Measurements from ENCODE around the gene TTC28. TPM values are rescaled to one million over a fixed set of nuclear protein-coding genes. Genes with fewer than 3 reads are reported as not detected.

The TTC28 gene
- total RNA-seq, 1 experiment from 2014 or later: 0.24 TPM

DNA sequence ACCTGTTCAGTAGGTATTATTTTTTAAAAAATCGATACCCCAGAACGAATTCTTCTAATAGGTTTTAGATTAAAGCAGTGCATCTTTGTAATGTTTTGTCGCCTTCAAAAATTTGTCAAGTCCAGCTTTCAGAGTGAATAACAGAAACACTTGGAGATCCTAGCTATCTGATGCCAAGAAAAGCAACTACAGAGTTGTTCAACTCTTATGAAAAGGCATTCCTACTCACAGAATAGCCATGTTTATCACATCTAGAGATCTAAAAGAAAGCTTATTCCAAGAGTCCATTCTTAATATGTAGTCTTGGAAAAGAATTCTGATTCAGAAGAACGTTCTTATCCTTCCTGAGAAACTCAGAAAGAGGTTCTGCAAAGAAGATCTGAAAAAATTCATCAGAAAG lies 268.5 kb downstream of the TTC28 start:
- no peak for DNase-seq (ENCODE audit: low read depth)

DNA sequence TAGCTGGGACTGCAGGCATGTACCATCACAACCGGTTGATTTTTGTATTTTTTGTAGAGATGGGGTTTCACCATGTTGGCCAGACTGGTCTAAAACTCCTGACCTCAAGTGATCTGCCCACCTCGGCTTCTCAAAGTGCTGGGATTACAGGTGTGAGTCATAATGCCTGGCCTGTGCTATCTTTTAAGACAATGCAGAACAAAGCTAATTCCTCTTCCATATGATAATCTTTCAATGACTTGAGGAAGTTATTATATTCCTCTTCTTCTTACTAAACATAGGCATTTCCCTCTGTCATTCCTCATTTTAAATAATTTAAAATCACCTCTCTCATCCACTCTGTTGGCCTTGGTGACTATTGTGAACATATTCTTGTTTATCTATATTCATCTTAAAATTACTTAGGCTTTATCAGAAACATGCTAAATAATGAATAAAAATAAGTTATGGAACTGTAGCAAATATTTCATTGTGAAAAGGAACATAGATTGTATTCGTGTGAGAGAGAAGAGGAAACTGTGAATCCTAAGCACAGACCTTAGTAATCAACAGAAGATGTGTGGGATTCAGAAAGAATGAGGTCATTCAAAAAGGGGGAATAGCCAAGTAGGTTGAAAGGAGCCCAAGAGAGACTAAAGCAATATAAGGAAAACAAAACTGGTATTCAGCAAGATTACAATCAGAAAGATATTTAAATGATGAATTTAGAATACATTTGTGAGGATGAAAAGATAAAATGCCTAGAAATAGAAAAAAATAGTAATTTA lies 269.4 kb downstream of the TTC28 start:
- DNase-seq (ENCODE audit: low read depth): no peak

DNA sequence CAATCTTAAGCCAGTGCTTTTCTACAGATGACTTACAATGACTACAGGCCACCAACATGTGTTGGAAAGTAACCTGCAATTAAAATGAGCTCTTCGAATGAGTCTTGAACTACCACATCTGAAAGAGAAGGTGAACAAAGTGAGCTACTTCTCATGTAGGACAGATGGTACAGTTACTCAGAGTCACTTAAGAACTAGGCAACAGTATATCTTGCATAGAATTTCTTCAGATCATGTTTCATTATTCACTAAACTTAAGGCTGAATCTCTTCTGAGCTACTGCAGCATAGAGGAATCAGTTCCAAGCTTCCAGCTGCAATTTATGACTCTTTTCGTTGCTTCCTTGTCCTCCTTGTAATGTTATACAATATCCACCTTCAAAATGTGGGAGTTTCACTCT lies 270.9 kb downstream of the TTC28 start:
- no peak for DNase-seq (ENCODE audit: low read depth)

GRCh38 chr22:28407645-28408044 lies 272.0 kb downstream of the TTC28 start:
- no peak for DNase-seq (ENCODE audit: low read depth)

GRCh38 chr22:28406246-28406645 lies 273.4 kb downstream of the TTC28 start:
- DNase-seq (ENCODE audit: low read depth): no peak

- DNase-seq (ENCODE audit: low read depth): no peak
These were observed 274.1 kb downstream of the TTC28 start for GRCh38 chr22:28405588-28405987.

DNA sequence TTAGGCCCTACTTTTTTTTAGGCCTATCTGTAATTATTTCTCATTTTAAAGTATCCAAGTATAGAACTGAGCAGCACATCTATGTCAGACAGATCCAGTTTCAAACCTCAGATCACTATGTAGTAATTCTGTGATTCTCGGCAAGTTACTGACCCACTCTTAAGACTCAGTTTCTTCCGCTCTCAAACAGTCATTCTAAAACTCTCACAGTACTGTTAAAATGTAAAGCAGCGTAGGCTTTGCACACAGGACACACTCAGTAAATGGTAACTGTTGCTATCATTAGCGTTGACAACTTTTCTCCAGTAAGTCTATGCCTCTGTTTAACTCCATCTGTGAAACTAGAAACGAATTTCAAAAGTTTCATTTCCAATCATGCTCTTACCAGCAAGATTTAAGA lies 277.1 kb downstream of the TTC28 start:
- DNase-seq (ENCODE audit: low read depth): no peak

DNA sequence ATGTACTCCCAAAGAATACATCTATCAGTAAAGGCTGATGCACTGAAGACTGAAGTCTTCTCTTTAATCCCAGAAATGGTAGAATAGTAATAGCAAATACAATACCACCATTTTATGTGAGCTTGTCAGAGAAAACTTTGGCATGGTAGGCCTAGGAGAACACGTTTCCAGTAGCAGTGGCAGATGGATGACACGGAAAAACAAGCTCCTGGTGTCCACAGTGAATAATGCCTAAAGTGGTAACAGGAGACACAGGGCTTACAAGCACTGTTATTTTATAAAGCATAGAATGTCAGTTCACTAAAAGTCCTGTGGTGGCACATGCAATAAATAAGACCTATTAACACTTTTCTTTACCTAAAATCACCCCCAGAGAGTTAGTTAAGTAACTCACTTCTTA lies 277.6 kb downstream of the TTC28 start:
- DNase-seq (ENCODE audit: low read depth): no peak

DNA sequence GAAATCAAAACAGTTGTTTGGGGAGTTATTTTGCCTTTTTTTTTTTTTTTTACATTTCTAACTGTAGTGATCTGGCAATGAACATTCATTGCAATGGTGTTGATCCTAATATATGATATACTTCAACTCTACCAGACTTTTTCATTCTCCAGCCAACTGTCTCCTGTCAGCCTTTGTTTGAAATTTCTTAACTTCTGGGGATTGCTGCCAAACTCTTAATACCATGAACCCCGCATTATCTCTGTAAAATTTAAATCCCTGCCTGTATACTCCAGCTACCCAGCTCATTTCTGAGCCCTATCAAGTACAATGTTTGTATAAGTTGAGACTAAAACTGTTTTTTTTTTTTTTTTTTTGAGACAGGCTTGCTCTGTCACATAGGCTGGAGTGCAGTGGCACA lies 280.7 kb downstream of the TTC28 start:
- no peak for DNase-seq (ENCODE audit: low read depth)

DNA sequence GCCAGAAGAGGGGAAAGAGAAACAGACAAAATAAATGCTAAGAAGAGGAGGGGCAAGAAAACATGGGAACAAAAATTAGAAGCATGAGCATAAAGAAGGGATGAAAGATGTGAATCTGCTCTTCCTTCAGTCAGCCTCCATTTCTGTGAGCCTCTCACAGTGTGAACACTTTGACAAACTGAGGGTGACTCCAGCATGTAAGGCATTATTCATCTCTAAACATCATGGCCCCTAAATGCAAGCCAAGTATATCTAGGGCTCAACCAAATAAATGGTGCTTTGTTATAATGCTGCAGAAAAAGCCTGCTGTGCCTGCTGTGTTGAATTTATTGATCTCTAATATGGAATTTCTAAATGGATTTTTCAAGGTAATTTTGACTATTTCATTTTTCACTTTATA lies 281.3 kb downstream of the TTC28 start:
- no peak for DNase-seq (ENCODE audit: low read depth)

DNA sequence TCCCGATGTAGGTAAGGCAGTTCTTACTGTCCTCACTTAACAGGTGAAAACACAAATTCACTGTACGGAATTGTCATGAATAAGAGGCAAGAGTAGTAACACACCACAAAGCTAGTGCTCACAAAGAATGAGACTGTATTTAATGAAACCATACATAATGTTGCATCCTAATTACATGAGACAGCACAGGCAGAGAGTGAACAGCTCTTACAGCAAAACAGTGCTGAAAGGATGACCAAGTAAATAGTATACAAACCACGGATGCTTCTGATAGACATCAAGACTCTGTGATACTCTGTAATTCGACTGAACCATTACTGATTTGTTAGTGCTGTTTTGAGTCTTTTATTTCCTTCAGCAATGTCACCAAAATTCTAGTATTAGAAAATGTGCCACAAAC lies 282.3 kb downstream of the TTC28 start:
- no peak for DNase-seq (ENCODE audit: low read depth)

DNA sequence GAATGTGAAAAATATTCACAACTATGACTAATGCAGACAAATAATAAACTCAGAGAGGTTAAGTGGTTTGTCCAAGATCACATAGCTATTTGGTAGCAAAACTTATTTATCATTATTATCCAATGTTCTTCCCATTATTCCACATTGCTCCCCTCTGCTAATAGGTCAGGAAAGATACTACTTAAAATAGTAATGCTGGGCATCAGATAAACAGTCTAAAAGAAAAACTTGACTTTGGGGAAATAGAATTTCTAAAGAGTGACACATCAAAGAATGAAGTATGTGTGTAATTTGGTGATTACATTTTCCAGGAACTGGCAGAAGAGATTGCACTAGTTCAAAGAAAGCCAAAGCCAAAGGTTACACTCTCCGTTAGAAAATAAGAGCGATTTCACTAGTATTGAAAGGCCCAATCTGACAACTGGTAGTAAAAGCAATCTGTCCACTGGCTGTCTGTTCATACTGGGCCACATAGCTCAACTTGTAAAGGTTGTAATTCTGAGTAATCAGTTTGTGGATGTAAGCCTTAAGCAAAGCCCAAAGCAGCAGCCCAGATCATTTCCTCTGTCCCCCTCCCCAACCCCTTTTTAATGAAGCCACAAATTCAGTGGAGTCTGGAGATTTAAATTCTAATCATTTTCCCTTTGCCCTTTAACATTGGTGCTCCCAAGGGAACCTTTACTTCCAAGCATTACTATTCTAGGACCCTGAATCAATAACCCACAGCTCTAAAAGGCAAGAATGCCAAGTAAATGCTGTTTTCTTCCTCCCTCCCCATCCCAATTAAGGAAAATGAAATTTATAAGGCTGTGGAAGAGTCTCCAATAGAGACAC lies 283.5 kb downstream of the TTC28 start:
- DNase-seq (ENCODE audit: low read depth): no peak

DNA sequence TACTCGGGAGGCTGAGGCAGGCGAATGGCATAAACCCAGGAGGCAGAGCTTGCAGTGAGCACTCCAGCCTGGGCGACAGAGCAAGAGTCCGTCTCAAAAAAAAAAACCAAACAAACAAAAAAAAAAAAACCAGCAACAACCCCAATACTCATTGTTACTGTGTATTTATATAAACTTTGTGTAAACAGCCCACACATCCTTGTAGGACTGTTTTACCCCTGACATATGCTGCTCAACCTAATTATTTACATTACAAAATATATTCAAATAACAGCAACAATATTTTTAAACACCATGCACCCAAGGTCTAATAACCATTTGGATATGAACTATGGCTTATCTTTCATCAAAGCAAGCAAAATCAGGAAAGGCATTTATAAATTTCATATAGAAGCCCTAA lies 284.1 kb downstream of the TTC28 start:
- no peak for DNase-seq (ENCODE audit: low read depth)

GRCh38 chr22:28394513-28395110 lies 285.0 kb downstream of the TTC28 start:
- DNase-seq (ENCODE audit: low read depth): no peak

GRCh38 chr22:28381429-28382167 lies 298.0 kb downstream of the TTC28 start:
- no peak for DNase-seq (ENCODE audit: low read depth)

DNA sequence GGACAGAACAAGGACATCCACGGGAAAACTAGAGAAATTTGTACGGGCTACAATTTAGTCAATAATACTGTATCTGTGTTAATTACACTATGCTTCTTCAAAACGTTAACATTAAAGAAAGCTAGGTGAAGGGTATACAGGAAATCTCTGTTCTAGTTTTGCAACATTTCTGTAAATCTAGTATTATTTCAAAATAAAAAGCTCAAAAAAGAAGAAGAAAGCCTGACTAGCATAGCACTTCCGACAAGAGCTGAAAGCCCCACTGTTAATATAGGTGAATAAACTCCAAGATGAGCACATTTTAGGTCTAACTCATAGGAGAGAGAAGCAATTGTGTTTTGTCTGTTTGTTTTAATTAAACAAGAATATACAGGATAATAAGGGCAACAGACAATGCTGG lies 299.7 kb downstream of the TTC28 start:
- no peak for DNase-seq (ENCODE audit: low read depth)

DNA sequence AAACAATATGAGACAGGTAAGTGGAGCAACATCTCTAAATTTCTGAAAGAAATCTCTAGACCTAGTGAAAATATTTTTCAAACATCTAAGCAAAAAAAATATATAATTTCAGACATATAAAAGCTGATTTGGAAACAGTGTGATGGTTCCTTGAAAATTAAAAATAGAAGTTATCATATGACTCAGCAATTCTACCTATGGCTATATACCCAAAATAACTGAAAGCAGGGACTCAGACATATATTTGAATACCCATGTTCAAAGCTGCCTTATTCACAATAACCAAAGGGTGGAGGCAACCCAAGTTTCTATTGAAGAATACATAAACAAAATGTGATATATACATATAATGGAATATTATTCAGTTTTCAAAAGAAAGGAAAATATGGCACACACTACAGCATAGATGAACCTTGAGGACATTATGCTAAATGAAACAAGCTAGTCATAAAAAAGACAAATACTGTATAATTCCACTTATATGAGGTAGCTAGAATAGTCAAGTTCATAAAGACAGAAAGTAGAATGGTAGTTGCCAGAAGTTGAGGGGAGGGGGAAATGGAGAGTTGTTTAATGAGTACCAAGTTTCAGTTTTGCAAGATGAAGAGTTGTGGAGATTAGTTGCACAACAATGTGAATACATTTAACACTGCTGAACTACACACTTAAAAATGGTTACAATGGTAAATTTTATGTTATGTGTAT lies 300.4 kb downstream of the TTC28 start:
- no peak for DNase-seq (ENCODE audit: low read depth)

GRCh38 chr22:28375761-28376534 lies 303.7 kb downstream of the TTC28 start:
- DNase-seq (ENCODE audit: low read depth): no peak

DNA sequence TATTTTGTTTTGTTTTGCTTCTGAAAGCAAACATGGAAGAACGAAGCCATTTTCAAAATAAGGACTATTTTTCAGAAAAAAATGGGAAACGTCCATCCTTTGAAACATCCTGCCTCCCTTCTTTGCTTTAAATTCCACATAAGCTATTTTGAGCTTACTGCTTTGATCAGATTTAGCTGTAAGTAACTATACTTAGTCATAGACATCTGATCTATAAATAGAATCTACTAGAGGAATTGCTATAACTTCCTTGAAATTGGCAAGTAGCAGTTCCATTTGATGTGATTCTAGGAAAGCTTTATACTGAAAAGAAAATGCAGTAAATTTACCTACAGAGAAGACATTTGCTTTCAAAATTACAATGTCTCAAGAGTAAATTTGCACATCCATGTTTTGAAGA lies 305.8 kb downstream of the TTC28 start:
- DNase-seq (ENCODE audit: low read depth): no peak

DNA sequence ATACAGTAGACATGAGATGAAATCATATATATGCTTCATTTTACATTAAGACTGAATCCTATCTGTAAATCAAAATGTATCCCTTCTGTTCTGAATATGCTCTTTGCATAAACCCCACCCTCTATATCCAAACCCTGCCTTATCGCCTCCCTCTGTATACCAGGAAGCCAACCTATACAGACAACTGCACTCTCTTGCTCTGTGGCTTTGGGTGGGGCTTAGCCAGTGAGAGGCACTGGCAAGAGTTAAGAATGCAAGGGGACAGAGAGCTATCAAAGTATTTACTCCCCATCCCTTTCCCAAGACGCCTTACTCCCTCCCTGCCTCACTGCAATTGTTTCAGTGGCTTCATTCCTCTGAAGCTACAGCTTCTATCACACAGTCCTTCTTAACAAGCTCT lies 309.8 kb downstream of the TTC28 start:
- no peak for DNase-seq (ENCODE audit: low read depth)

Measured in HT1080 (cell line).